Activated CD8-positive, alpha-beta memory T cell treated with anti-CD3 and anti-CD28 coated beads for 4 hours (primary cell): ENCODE results near the gene MRPS5.

ENCODE experiments used
- DNase-seq, 2 donors: peaks; one replicate each; pipeline ENCODE4 v3.0.0-alpha.2; 2020; ENCODE audit warnings: low read depth in 2 of 2

MRPS5 gene

DNA sequence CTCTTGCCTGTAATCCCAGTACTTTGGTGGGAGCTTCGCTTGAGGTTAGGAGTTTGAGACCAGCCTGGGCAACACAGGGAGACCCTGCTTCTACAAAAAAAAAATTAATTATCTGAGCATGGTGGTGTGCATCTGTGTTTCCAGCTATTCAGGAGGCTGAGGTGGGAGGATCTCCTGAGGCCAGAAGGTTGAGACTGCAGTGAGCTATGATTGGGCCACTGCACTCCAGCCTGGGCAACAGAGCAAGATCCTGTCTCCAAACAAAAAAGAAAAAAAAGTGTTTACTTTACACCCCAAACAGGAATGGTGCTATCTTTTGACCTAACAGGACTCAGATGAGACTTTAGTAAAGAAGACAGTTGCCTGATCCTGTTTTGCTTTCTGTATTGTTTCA lies 60.5 kb downstream of the MRPS5 start:
- no peak for DNase-seq

DNA sequence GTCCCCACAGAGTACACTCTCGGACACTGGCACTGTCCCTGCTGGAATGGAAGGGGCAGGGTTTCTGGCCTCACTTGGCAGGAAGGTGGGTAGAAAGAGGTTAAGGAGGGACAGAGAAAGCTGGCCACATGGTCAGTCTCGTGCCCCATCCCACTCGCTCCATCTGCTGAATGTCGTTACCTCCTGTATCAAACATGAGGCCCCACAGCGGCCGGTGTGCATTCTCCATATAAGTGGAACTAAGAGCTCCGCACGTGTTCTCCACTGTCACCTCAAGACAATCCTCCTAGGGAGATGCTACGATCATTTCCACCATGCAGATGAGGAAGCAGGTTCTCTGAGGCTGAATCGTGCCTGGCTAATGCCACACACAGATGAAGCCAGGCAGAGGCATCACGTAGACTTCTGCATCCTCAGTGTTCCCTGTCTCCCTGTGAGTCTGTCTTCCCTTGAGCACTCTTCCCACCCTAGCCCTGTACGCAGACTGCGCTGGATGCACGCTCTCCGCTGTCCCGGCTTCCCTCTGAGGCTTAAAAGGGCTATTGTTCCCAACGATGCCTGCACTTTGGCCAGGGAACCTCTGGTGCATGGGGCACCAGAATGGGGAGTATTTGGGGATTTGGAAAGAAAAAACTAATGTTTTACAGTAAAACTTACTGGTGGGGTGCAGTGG lies 61.0 kb downstream of the MRPS5 start:
- no peak for DNase-seq

DNA sequence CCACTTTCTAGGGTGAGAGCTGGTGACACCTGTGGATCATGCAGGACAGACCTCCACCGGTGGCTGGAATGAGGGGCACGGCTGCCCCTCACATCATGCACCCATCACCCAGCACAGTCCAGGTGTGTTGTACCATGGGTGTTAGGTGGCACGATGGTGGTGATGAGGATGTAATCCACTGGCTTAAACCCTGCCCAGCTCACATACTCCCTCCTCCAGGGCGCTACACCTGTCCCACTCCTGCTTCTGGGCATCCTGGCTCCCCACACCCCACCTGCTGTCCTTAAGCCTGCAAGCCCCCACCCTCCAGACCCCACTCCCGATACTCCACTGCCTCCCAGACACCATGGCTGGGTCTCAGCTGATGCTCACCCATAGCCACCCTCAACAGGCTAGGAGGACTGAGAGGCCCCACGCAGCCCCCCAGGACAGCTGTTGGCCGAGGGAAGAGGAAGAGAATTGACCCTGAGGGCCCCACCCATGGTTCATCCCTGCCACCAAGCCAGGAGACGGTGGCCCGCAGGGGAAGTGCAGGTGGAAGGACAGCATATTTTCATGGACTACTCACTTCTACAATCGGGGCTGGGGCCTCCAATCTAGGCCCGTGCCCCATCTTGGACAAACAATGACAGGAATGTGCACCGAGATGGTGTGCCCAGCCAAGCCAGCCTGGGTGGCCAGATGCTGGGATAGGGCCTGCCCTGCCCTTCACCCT lies 61.8 kb downstream of the MRPS5 start:
- no peak for DNase-seq

DNA sequence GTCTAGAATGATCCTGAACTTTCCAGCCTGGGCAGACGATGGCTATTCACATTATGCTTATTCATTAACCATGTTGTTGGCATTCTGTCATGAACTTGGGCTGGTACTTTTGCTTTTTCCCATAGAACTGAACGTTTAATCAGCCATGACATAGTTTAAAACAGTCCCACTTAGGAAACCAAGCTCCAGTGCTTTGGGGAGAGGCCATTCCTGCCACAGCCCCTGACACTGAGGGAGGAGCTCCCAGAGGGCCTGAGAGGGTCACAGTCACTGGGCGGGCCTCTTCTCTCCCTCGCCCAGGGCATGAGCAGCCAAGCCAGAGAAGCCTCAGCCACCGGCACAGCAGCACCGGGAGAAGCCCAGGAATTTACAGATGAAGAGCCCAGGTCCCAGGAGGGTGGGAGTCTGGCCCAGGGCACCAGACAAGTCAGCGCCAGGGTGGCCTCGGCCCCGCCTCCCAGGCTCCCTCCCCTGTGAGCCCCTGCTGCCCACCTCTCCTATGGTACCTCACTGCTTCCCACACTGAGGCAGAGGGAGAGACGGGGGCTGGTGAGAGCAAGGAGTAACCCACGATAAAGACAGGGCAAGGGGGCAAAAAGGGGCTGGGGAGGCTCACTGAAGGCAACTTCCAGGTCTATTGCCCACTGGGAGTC lies 62.5 kb downstream of the MRPS5 start:
- no peak for DNase-seq

DNA sequence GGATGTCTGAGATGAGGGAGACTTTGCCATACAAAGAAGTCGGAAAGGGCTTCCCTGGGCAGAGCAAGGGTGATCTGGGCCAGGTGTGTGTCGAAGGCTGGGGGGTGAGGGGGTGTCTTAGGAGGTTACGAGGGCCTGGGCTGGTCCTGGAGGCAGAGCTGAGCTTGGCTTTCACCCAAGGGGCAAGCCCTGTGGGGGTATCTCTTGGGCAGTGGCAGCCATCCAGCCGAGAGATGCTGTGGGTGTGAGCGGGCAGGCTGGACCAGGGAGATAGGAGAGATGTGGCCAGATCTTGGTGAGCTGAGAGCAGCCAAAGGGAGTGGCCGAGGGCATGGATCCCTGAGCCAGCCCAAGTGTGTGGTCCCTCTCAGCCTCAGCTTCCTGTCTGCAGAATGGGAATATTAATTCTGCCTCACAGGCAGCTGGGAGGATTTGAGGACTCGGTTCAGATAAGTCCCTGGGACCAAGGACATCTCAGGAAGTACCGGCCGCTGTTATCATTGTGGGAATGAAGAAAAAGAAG lies 63.1 kb downstream of the MRPS5 start:
- no peak for DNase-seq

DNA sequence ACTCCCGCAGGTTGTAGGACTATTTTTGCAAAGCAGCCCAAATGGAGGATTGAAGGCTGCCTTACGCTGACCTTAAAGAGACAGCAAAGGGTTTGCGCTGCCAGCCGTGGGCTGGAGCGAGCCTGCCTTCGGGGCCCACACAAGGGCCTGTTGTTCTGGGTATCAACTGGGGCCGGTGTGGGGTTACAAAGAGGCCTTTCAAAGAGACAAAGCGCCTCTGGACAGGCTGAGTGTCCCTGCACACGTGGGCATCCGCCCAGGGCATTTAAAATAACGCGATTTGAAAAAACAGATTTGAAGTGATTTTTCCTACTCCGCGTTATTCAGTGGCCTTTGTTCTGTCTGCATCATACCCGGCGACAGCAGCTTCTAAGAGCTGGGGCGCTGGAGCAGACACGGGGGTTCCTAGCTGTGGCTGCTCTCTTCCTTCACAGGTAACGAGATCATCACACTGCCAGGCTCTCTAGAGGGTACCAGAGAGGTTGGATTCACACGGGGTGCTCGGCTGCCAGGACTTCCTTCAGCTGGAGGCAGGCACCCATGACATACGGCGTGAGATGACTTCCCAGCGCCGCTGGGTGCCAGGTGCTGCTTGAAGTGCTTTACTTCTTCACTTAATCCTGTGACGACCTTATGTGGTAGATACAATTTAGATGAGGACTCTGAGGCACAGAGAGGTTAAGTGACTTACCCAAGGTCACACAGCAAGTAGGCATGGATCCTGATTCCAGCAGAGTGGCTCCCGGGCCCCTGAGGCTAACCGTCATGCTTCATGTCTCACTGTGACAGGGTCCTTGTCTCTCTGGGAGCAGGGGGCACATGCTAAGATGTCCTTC lies 63.9 kb downstream of the MRPS5 start:
- DNase-seq, result no peak

DNA sequence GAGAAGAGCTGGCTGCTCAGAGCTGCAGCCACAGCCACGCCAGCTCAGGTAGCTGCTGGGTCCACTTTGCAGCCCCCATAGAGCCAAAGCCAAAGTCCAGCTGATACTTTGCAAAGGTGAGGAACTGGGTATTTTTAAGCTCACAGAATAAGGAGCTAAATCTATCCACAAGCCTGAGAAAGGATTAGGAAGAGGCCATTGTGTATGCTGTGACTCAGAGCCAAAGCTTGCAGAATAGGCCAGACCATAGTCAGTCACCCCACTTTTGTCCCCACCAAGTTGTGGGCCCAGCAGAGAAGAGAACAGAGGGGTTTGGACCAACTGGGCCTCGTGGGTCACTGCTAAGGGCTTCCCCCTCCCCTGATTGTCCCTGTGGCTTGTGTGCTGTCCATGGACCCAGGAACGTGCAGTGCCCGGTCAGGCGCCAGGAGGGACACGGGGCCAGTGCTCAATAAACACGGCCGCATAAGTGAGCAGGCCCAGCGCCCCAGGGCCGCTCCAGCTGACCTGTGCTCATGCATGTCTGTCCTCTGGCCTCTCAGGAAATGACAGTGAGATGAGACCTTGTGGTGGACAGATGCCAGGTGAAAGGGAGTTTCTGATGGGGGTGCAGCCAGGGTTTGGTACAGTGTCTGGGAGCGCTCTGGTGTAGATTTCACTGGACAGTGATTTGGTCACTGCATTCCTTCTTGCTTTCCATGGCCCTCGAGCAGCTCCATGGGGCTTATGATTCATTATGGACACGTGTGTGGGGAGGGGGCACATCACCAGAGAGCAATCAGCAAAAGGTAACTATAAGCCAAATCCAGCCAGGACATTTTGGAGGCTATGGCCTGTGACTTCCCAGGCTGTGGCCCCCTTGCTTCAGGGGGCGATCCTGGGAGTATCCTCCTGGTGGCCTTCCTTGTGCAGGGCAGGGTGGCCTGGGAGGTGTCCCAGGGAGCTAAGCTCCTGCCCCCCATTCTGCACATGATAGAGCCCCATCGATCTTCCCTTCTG lies 64.8 kb downstream of the MRPS5 start:
- no peak for DNase-seq

DNA sequence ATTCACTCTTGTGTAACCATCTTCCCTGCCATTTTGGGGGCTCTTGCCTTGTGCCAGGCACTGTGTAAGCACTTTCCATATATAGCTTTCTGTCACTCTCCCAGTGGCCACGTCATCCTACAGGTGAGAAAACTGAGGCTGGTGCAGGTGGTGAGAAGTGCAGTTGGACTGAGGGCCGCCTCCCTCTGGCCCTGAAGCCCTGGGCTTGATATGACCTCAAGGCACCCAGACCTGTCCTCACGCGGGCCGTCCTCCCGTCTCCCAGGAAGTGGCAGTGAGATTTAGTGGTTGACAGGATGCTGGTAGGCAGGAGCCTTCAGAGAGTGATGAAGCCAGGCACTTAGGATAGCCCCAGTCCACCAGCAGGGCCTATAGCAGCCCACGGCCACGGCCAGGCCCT lies 65.6 kb downstream of the MRPS5 start:
- no peak for DNase-seq

DNA sequence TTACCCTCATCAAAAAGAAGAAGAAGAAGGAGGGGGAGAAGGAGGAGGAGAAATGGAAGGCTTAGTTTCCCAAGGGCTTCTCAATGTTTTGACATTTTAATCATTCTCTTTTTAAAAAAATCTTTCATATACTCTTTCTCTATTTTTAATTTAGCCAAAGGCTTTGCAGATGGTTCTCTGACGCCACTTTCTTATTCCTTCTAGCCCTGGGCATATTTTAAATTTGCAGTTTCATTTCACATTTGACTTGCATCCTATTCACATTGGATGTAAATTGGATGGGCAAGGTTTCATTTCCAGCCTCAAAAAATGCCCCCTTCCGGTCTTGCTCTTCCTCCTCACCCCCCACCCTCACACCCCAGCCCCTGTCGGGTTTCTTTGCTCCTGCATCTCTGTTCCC lies 66.3 kb downstream of the MRPS5 start:
- DNase-seq, result no peak

DNA sequence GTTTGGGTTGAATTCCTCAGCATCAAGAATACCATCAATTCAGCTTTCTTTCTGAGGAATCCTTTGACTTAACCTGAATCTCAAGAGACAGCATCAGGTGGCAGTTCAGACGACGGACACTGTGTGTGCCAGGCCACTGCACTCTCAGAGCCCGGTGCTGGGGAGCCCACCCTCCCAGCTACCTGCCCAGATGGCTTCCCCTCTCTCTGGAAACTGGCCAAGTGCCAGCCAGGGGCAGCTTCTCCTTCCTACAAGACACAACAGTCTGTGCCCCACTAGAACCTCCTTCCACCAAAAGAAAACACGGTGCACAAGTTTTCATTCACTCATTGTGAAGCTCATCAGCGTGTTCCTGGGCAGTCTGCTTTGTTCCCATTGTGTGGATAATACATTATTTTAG lies 67.6 kb downstream of the MRPS5 start:
- DNase-seq, result no peak

DNA sequence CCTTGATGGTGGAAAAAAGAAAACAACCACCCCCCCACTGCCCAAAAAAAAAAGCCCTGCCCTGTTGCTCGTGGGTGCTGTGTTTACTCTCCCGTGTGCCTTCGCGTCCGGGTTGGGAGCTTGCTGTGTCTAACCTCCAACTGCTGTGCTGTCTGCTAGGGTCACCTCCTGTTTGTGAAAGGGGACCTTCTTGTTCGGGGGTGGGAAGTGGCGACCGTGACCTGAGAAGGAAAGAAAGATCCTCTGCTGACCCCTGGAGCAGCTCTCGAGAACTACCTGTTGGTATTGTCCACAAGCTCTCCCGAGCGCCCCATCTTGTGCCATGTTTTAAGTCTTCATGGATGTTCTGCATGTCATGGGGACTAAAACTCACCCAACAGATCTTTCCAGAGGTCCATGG lies 68.1 kb downstream of the MRPS5 start:
- DNase-seq, result no peak

DNA sequence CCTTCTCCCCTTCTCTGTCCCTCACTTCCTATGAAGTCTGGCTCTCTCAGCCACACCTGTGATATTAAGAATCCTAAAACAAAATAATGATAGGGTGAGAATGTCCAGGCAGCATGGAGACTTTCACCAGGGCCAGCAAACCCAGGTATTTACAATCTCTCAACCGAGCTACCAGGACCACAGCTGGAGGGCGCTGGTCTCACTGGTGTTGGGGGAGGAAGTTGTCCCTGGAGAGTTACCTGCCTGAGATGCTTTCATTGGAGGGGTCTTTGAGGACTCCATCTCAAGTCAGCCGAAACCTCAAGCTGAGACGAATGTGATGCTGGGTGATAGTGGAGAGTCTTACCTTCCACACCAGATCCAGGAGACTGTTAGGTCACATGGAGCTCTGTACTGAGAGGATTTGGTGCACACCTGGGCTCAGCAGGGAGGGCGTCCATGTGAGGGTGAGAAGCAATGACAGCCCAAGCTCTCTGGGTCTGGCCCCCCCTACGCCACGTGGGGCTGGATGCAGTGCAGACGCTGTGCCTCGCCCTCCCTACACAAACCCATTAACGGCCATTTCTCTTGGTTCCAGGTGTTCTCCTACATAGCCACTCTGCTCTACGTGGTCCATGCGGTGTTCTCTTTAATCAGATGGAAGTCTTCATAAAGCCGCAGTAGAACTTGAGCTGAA lies 68.7 kb downstream of the MRPS5 start:
- DNase-seq, result no peak

DNA sequence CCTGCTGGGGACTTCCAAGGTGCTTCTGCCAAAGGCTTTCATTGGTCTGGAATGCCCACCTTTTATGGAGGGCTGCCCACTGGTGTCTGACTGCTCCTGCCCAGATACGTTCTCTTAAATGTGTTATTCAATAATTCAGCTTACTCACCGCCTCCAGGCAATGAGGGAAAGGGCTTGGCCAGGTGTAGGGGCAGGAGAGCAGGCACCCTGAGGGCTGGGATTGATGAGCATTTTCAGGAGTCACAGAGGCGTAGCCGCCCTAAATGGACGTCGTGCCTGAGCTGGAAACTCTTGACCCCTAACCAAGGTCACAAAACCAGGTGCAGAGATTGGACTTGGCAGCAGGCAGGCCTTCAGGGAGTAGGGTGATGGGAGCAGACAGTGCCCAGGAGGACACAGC lies 69.3 kb downstream of the MRPS5 start:
- DNase-seq, result no peak

DNA sequence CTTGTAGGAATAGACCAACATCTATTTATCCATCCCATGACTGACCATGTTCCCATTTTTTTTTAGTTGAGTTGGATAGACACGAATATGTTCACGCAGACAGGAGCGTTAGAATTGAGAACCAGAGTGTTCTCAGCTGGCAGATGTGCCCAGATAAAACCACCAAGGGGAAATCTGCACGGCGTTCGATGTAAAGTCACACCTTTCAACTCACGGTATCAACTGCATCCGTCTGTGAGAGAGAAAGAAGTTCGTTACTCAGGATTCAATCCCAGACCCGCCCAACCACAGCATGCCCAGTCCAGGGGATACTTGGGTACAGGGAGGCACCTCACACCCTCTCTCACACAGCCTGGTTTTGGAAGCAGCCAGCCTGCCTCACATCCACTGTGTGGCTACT lies 70.0 kb downstream of the MRPS5 start:
- no peak for DNase-seq

DNA sequence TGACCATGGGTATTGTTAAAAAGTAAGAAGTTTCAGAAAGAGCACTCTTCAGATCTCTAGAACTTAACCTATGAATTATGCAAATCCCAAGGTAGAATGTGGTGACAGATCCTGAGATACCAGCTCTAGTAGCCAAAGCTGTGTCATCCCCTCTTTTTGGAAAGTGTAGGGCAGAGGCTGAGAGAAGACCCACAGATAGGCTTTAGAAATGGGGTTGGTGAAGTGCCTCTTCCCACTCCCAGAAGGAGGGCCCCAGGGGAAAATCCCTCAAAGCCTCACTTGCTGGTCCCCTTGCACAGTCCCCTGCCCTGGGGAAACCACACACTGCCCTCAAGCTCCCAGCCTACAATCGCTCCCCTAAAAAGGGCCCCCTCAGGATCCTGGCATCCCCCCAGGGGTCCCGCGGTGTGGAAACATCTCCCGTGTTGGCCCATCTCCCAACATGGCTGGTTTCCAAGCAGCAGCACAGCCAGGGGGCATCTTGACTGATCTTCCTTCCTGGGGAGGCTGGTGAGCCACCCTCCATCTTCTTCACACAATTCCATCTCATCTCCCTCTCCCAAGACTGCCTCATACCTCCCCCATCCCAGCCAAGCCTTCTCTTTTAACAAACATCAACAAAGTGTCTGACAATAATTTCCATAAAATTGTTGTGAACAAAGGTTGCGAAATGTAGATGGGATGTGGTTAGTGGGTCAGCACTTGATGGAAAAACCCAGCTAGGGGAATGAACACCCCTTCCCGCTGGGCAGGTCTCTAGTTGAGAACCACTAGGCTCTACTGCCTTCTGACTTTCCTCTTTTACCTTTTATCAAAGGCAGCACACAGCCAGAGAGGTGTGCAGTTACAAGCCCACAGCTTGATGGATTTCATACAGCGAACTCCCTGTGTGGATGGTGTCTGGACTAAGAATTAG lies 71.0 kb downstream of the MRPS5 start:
- DNase-seq, result no peak

DNA sequence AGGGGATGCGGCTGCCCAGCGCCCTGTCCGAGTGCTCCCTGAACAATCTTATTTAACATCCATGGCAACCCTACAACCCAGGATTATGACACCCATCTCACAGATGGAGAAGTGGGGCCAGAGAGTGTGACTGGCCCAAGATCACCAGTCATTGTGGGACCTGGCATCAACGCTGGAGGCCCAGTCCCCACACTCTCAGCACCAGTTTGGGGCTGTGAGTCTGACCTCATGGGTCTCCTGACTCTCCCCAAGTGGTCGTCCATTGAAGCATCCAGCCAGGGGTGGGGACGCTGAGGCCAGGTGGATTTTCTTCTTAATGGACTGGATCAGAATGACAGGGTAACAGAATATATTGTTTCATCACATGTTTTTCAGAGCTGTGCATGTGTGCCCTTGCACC lies 71.6 kb downstream of the MRPS5 start:
- no peak for DNase-seq

DNA sequence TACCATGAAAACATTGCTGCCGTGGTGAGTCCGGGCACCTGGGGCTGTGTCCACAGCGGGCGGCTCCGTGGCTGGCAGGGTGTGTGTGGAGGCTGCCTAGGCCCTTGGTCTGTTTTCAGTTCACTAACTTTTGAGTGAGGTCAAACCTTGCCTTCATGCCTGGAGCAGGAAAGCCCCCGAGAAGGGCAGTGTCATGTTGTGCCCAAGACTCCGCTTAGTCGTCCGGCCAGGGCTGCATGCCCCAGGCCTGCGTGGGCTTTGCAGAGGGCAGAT lies 72.0 kb downstream of the MRPS5 start:
- DNase-seq, result no peak

DNA sequence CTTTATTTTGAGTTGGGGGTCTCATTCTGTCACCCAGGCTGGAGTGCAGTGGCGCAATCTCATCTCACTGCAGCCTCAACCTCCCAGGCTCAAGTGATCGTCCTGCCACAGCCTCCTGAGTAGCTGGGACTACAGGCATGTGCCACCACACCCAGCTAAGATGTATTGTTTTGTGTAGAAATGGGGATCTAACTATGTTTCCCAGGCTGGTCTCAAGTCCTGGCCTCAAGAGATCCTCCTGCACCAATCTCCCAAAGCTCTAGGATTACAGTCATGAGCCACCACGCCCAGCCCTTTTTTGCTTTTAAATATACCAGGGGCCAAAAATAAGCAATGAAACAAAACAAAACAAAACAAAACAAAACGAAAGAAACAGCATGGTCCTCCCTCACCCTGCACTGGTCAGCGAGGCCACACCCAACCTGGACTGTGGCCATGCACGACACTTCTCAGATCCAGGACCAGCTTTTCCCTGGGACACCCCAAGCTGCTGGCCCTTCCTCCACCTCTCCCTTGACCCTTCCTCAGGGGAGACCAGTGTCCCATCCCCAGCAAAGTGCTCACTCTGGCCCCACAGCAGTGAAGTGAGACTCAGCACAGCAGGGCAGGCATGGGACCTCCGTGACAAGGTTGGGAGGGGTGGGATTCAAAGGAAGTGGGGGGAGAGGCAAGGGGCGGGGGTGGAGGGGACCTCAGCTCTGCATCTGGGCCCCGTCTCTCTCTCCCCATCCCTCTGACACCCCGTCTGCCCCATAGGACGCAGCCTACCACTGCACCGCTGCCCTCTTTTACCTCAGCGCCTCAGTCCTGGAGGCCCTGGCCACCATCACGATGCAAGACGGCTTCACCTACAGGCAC lies 72.6 kb downstream of the MRPS5 start:
- no peak for DNase-seq
